Midbrain (tissue), 1 donor: ENCODE results near the gene AFMID.
A peak's percentile ranks its signal among the peaks of the same experiment; 100 is the strongest.
"Not testable (repeated sequence)": the region's sequence is repeated elsewhere in the genome, so short reads cannot be mapped to it uniquely, and the experiment has no call there.

Experiments used
- DNase-seq: peaks from one replicate; lab custom pipeline; 2025; lab: John Stamatoyannopoulos, UW

Gene AFMID

DNA sequence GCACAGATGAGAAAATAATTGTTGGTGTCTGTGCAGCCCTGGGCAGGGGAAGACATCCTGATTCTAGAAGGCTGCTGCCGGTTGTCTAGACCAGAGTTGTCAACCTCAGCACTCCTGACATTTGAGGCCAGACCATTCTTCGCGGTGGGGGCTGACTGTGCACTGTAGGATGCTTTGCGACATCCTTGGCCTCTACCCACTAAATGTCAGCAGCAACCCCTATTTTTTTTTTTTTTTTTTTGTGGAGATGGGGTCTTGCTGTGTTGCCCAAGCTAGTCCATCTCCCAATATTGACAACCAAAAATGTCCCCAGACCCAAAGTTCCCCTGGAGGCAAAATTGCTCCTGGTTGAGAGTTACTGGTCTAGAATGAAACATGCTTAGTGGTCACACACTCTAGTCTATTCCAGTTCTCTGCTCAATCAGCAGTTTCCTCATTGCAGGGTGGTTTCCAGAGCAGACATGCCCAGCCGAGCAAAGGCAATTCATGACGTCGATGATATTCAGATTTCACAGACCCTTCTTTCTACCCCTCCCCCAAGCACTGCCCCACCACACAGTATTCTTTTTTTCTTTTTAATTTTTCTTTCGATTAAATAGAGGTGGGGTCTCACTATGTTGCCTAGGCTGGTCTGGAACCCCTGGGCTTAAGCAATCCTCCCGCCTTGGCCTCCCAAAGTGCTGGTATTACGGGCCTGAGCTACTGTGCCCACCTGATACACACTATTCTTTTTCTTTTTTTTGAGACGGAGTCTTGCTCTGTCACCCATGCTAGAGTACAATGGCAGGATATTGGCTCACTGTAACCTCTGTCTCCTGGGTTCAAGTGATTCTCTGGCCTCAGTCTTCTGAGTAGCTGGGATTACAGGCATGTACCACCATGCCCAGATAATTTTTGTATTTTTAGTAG, 32.0 kb upstream of the AFMID start:
- no peak for DNase-seq

DNA sequence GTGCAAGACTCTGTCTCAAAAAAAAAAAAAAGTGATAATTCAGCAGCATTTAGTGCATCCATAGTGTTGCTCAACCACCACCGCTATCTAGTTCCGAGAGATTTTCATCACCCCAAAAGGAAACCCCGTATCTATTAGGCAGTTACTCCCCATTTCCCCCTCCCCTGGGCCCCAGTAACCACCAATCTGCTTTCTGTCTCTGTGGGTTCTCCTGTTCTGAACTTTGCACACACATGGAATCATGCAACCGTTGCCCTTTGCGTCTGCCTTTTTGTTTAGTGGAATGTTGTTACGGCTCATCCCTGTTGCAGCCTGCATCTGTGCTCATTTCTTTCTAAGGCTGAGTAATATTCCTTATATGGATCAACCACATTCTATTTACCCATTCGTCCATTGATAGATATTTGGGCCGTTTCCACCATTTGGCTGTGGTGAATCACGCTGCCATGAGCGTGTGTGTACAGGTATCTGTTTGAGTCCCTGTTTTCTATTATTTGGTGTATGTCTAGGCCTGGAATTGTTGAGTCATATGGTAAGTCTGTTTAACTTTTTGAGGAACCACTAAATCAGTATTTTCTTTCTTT, 27.5 kb upstream of the AFMID start:
- no peak for DNase-seq

DNA sequence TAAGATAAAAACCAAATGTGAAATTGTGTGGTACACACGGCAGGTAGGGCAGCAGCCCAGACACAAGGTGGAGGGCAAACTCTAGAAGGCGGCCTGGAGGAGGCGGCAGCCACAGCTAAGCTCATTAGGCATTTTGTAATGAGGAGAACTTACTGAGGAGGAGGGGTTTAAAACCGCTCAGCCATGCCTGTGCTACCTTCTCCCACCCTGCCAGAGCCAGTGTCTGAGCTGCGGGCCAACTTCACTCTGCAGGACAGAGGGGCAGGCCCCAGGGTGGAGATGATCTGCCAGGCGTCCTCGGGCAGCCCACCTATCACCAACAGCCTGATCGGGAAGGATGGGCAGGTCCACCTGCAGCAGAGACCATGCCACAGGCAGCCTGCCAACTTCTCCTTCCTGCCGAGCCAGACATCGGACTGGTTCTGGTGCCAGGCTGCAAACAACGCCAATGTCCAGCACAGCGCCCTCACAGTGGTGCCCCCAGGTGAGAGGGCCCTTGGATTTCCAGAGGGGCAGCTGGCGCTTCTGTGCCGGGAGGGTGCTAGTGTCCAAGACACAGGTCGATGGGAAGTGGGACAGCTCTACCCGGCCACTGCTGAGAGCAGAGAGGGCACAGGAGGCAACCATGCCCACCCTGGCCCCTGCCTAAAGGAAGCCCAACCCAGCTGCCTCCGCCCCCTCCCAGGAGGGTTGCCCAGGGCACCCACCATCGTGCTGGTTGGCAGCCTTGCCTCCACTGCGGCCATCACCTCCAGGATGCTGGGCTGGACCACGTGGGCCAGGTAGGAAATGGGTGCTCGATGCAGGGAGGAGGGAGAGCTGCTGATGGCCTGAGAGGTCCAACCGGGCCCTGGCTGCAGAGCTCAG, 23.0 kb upstream of the AFMID start:
- no peak for DNase-seq

DNA sequence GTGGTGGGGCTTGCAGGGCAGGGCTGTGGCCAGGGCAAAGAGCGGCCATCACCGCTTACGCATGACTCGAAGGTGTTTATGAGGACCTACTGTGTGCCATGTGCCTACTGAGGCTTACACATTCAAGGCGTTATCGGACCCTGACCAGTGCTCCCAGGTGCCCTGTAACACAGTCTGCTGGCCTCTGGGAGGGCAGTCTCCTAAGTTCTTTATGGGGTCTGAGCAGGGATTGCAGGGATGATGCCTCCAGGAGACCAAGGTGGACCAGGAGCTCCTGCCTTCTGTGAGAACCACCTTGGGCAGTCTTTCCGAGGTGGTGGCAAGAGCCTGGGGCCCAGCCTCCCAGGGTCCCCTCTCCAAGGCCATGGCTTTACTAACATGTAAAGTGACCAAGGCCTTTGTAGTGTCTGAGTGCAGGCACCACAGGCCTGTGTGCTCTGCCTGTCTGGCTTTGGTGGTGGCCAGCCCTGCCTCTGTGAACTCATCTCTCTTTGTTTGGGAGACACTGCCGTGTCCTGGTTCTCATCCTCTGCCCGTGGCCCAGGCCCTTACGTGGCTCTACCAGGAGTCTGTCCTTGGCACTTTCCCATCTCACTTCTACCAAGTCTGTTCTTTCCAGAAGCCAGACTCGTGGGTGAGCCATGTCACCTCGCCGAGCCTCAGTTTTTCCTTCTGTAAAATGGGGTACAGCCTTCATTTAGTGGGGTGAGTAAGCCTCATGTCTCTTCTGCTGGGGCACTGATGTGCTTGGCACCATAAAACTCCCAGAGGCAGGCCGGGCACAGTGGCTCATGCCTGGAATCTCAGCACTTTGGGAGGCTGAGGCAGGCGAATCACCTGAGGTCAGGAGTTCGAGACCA, 22.2 kb upstream of the AFMID start:
- DNase-seq: no peak

DNA sequence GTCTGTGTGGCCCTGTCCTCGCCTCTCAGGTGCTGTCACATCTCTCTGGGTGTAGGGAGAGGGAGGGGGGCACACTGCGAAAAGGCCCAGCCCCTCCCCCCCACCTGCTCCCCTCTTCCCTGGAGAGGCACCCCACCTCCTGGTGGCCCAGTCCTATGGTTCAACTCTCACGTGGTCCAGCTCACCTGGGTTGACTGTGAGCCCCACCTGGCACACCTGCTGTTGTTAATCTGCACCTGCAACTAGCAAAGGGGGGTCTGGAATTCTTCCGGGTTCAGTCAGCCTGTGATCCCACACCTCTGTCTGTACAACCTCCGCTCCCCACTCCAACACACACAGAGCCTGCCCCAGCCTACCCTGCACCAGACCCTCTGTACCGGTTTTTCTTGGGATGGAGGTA, 20.7 kb upstream of the AFMID start:
- DNase-seq: no peak

DNA sequence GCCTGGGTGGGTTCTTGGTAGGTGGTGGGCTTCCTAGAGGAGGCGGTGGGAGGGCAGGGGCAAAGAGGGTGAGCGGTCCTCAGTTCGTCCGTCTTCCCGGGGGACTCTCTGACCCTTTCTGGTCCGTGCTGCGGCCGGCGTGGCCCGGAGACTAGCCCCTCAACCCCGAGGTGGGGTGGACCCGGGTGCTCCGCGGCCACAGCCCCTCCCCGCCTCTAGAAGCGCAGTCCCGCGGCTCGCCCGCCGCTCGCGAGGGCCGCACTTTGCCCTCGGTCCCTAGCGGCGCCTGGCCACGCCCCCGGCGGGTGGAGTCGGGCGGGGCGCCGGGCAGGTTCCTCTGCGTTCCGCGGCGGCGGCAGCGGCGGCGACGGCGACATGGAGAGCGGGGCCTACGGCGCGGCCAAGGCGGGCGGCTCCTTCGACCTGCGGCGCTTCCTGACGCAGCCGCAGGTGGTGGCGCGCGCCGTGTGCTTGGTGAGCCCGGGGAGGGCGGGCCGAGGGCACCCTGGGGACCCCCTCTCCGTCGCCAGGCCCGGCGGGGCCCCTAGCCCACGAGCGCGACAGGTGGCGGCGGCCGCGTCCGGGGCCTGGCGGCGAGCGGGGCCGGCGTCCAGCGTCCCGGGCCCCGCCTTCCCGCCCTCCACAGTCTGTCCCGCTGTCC, 18.8 kb upstream of the AFMID start, which contains the start of gene SYNGR2:
Gene SYNGR2 (plus strand): TSS at position 340 of the 661 bp plus-strand sequence. CDS start 36 bp downstream, at position 376.
- peak; percentile 76 for DNase-seq

DNA sequence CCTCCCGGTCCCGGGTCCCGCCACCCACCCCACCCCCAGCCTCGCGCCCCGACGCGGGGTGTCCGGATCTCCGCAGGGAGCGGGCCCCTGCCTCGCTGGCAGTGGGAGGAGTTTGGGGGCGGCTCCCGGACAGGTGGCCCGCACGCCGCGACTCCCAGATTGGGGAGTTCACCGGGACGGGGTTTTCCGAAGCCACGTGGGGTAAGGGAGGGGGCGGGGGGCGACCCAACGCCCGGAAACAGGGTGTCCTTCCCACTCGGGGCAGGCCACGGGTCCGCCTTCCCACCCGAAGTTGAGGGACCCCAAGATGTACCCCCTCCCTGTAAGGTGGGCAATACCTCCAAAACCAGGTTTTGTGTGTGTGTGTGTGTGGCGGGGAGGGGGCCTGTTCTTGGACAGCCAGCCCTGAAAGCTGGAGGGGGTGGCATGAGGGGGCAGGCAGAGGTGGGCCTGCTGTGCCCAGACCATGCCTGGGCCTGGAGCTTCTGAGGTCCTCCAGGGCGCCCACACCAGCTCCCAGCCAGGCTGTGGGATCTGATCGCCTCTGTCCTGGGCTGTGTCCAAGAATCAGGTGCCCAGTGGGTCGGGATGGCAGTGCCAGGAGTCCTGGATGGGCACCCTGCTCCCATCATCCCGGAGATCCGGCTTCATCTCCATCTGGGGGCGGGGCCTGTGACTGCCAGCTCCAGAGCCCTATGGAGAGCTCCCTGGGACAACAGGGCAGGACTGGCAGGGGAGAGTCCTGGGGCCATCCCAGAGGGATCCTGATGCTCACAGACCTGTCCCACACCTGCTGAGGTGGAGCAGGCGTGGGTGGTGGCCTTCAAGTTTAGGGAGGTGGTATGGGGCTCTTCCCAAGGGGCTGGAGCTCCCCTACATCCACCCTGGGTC, 18.0 kb upstream of the AFMID start:
- DNase-seq: peak; percentile 22

DNA sequence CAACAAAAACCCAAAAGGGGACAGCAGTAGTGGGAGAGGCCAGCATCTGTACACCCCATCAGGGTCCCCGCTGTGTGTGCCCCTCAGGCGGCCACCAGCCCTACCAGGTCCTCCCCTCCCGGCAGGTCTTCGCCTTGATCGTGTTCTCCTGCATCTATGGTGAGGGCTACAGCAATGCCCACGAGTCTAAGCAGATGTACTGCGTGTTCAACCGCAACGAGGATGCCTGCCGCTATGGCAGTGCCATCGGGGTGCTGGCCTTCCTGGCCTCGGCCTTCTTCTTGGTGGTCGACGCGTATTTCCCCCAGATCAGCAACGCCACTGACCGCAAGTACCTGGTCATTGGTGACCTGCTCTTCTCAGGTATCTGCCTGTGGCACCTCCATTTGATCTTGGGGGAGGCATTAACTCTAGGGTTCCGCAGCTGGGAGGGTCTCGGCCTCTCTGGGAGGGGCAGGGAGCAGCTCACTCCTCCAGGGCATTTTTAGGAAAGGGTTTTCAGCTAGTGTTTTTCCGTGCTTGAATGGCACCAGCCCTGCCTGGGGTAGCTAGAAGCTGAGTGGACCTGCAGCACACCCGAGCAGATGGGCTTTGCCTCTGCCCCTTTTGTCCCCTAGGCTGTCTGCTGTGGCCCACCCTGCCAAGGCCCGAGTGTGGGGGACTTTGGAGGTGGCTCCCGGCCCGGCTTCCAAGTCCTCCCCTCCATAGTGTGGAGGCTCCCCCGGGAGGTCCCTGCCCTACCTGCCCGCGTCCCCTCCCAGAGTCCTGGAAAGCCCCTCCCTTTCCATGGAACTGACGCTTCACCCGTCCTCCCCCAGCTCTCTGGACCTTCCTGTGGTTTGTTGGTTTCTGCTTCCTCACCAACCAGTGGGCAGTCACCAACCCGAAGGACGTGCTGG, 16.2 kb upstream of the AFMID start:
- DNase-seq: no peak

DNA sequence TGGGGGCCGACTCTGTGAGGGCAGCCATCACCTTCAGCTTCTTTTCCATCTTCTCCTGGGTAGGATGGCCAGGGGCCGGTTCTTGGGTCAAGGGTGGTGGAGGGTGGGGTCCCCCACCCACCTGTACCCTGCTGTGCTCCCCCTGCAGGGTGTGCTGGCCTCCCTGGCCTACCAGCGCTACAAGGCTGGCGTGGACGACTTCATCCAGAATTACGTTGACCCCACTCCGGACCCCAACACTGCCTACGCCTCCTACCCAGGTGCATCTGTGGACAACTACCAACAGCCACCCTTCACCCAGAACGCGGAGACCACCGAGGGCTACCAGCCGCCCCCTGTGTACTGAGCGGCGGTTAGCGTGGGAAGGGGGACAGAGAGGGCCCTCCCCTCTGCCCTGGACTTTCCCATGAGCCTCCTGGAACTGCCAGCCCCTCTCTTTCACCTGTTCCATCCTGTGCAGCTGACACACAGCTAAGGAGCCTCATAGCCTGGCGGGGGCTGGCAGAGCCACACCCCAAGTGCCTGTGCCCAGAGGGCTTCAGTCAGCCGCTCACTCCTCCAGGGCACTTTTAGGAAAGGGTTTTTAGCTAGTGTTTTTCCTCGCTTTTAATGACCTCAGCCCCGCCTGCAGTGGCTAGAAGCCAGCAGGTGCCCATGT, 15.4 kb upstream of the AFMID start:
- not testable (repeated sequence) for DNase-seq

DNA sequence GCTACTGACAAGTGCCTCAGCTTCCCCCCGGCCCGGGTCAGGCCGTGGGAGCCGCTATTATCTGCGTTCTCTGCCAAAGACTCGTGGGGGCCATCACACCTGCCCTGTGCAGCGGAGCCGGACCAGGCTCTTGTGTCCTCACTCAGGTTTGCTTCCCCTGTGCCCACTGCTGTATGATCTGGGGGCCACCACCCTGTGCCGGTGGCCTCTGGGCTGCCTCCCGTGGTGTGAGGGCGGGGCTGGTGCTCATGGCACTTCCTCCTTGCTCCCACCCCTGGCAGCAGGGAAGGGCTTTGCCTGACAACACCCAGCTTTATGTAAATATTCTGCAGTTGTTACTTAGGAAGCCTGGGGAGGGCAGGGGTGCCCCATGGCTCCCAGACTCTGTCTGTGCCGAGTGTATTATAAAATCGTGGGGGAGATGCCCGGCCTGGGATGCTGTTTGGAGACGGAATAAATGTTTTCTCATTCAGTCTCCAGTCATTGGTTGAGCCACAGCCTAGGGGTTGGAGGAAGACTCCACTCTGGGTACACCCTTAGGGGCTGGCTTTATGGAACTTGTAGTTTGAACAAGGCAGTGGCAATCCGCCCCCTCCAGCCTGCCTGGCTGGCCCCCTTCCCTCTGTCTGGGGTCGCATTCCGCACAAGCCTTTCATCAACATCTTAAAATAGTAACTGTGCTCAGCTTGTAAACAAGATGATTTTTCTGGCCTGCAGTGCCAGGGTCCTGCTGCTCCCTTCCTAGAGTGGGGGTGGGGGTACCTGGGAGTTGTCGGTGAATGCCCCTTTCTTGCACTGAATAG, 14.7 kb upstream of the AFMID start:
- no peak for DNase-seq

DNA sequence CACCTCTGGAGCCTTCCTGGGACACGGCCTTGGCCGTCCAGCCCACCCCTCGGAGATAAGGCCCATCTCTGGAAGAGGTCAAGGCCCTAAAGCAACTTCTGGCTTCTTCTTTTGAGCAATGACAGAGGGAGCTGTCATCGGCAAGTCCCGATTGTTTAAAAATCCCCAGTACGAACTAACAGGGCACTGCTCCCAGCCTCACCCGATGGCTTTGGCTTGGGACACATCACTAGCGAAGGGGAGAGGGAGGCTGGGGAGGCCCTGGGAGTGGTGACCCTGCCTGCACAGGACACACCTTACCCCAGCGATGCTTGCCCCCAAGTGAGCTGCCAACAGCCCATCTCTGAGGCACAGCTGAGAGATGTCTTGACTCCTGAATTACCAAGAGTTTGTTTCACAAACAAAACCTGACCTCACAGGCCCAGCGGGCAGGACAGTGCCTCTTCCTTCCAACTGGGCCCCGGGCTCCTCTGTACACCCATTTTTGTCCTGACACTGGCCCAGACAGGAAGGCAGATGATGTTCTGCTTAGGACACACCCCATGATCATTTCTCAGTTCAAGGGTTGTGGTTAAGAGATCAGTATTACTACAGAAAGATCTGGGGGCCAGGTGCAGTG, 14.0 kb upstream of the AFMID start:
- DNase-seq: no peak

DNA sequence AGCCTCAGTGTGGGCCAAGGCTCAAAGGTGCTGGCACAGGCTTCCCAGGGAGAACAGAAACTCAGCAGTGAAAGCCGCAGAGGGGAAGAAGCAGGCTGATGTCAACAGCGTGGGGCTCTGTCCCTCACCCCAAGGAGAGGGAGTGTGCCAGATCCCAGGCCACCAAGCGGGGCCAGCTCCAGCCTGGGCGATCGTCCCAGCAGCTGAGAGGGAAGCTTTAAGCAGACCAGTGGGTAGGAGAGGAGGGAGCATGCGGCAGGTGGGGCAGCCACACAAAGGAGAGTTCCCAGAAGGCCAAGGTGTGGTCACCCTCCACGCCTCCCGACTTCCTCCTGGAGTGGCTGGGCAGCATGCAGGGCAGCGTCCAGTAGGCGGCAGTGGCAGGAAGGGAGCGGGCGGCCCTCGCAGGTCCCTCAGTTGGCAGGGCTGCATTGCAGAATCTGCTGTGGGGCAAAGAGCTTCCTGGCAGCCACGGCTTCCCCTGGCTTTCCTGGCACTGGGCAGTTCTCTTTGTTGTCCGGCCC, 12.8 kb upstream of the AFMID start:
- peak; percentile 94 for DNase-seq

DNA sequence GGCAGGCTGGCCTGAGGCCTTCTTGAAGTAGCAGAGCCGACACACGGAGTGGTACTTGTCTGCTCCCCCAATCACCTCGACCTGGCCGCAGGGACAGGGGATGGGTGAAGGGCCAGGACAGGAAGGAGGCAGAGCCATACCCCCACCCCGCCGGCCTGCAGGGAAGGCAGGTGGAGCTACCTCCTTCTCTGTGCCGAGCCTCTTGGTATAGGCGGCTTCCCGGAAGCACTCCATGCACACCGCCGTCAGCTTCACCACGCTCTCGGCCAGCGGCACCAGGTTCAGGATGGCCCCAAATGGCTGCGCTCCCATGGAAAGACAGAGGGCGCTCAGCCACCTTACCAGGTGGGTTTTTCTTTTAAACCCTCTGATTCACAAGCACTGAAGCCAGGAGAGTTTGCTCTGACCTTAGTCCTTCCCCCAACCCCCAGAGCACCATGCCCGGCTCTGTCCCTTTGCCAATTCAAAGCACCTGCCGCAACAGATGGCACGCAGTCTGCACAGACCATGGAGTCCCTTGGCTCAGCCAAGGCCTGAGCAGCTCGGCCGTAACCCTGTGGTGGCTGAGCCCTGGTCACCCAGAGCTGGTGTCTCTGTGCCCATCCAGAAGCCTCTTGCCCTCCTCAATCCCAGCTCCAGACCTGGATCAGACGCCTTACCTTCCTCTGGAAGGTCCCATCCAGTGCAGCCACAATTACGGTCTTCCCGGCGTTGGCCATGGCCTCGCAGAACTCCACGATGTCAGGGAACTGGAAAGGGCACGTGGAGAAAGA, 12.1 kb upstream of the AFMID start:
- no peak for DNase-seq

DNA sequence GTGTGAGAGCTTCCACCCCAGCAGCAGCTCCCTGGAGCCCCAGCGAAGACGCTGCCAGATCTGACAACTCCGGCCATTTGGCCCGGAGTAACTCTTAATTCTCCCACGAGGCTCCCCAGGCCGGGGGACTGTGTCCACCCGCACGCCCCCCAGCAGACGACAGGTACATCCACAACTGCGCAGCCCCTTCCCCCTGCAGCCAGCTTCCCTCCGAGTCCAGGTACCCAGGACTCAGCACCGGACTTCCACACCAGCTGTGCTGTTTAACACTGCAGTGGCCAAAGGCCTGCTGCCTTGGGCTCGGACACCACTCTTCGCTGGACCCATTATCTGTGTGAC, 11.6 kb upstream of the AFMID start:
- no peak for DNase-seq

DNA sequence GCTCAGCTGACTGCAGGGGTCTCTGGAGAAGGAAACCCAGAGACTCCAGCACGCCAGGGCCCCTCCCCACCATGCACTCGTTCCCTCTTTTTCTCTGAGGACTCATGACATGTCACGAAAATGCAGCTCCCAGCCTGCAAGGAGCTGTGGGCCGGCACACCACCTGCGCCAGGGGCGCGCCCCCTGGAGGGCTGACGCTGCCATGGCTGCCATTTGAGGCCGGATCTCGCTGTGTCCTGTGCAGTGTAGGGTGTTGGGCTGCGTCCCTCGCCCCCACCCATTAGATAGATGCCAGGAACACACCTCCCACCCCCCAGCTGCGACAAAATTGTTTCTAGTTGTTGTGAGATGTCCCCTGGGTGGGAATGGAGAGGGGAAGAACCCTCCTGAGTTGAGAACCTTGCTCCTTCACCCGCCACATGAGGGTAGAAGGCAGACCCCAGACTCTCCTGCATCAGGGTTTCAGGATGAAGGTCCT, 10.6 kb upstream of the AFMID start:
- peak; percentile 52 for DNase-seq

DNA sequence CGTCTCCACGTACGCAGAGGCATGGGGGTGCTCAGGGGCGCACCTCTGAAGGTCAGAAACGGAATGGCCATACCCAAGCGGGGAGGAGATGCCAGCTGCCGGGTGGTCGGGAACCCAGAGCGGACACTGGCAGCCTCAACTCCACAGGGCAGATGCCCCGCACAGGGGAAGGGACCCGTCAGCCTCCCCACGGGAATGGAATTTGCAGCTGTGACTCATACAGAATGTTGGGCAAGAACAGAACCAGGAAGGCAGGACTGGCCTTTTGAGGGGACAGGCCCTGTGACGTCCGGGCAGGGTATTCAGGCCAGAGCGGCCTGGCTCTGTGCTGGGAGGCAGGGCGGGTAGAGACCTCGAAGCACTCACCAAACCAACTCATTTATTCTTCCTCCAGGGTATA, 7.8 kb upstream of the AFMID start:
- no peak for DNase-seq
